ENCODE measurements around the gene FKBP1B. TPM values are rescaled to one million over a fixed set of nuclear protein-coding genes. Genes with fewer than 3 reads are reported as not detected.
A peak's percentile ranks its signal among the peaks of the same experiment; 100 is the strongest.
"Not testable (repeated sequence)": the region's sequence is repeated elsewhere in the genome, so short reads cannot be mapped to it uniquely, and the experiment has no call there.

Gene FKBP1B
- polyA plus RNA-seq: 3.9 TPM

GRCh38 chr2:24049485-24050021 lies at the start of gene FKBP1B:
TSS of gene FKBP1B (plus strand) at chr2:24049741. CDS start at chr2:24049850, 109 bp downstream.
- no peaks in the 10 kb centered on the region for H3K9me3 Mint-ChIP-seq
- no peaks in the 10 kb centered on the region for H3K36me3 Mint-ChIP-seq
- peak within 1 kb of the TSS in 3 of 4 donors; percentile 79 to 93 (median 88) for H3K4me3 Mint-ChIP-seq
- H3K27ac Mint-ChIP-seq: no peak within 1 kb of the TSS
- peaks cover 11 to 24% (median 19%) of the 10 kb centered on the region in 3 donors for H3K4me1 Mint-ChIP-seq
- H3K27me3 Mint-ChIP-seq: peaks cover 4% of the 10 kb centered on the region

GRCh38 chr2:24007693-24008092 lies 41.8 kb upstream of the FKBP1B start:
- H3K36me3 Mint-ChIP-seq: no peaks in the 10 kb centered on the region
- no peak overlapping the region for H3K4me3 Mint-ChIP-seq
- H3K27ac Mint-ChIP-seq: no peak overlapping the region
- H3K9me3 Mint-ChIP-seq: no peaks in the 10 kb centered on the region
- peaks cover 0 to 2% (median 0%) of the 10 kb centered on the region in 3 donors for H3K4me1 Mint-ChIP-seq
- peaks cover 31% of the 10 kb centered on the region for H3K27me3 Mint-ChIP-seq

- Mint-ChIP-seq H3K27me3 (peaks cover 31% of the 10 kb centered on the region), H3K9me3 (no peaks in the 10 kb centered on the region), H3K4me1 (peaks cover 0 to 2% (median 0%) of the 10 kb centered on the region in 3 donors), H3K27ac (peak overlapping the region in 1 of 3 donors; percentile 2), H3K36me3 (no peaks in the 10 kb centered on the region), H3K4me3 (peak overlapping the region in 1 of 4 donors; percentile 63)
These were observed 40.7 kb upstream of the FKBP1B start for GRCh38 chr2:24008672-24009366.

DNA sequence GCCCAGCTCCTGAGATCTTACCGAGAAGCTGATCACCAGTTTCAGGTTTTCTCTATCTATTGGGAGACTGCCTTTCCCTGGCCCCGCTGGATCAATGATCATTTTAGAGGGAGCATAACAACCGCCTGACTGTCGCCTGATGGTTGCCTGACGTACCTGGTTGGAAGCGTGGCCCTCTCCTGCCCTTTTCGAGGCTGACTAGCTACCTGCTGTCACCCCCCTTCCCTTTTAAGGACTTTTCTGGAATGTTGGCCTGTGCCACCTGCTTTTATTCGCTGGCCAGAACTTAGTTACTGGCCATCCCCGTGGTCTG lies 40.2 kb upstream of the FKBP1B start:
- Mint-ChIP-seq H3K36me3 (no peaks in the 10 kb centered on the region), H3K27ac (no peak overlapping the region), H3K4me1 (peaks cover 0 to 2% (median 0%) of the 10 kb centered on the region in 3 donors), H3K4me3 (peak overlapping the region in 1 of 4 donors; percentile 49), H3K9me3 (no peaks in the 10 kb centered on the region), H3K27me3 (peaks cover 31% of the 10 kb centered on the region)

- Mint-ChIP-seq H3K4me3 (peak within 1 kb of the TSS in 2 of 4 donors; percentile 63 to 70), H3K27ac (no peak within 1 kb of the TSS), H3K36me3 (no peaks in the 10 kb centered on the region), H3K4me1 (peaks cover 0 to 2% (median 0%) of the 10 kb centered on the region in 3 donors), H3K9me3 (no peaks in the 10 kb centered on the region), H3K27me3 (peaks cover 31% of the 10 kb centered on the region)
These were observed 39.7 kb upstream of the FKBP1B start, which contains the start of gene MFSD2B for GRCh38 chr2:24009680-24010476. TSS of gene MFSD2B (plus strand) at chr2:24010085. CDS start at chr2:24010097, 12 bp downstream.

GRCh38 chr2:24010477-24011249 lies 38.9 kb upstream of the FKBP1B start:
- Mint-ChIP-seq H3K4me1 (peaks cover 0 to 2% (median 0%) of the 10 kb centered on the region in 3 donors), H3K27ac (no peak overlapping the region), H3K27me3 (peaks cover 31% of the 10 kb centered on the region), H3K36me3 (no peaks in the 10 kb centered on the region), H3K4me3 (peak overlapping the region in 2 of 4 donors; percentile 37 to 70), H3K9me3 (no peaks in the 10 kb centered on the region)

- peaks cover 0 to 2% (median 0%) of the 10 kb centered on the region in 3 donors for H3K4me1 Mint-ChIP-seq
- no peaks in the 10 kb centered on the region for H3K9me3 Mint-ChIP-seq
- H3K36me3 Mint-ChIP-seq: no peaks in the 10 kb centered on the region
- peak overlapping the region in 1 of 4 donors; percentile 37 for H3K4me3 Mint-ChIP-seq
- H3K27me3 Mint-ChIP-seq: peaks cover 31% of the 10 kb centered on the region
- H3K27ac Mint-ChIP-seq: no peak overlapping the region
These were observed 38.1 kb upstream of the FKBP1B start for GRCh38 chr2:24011250-24012104.

DNA sequence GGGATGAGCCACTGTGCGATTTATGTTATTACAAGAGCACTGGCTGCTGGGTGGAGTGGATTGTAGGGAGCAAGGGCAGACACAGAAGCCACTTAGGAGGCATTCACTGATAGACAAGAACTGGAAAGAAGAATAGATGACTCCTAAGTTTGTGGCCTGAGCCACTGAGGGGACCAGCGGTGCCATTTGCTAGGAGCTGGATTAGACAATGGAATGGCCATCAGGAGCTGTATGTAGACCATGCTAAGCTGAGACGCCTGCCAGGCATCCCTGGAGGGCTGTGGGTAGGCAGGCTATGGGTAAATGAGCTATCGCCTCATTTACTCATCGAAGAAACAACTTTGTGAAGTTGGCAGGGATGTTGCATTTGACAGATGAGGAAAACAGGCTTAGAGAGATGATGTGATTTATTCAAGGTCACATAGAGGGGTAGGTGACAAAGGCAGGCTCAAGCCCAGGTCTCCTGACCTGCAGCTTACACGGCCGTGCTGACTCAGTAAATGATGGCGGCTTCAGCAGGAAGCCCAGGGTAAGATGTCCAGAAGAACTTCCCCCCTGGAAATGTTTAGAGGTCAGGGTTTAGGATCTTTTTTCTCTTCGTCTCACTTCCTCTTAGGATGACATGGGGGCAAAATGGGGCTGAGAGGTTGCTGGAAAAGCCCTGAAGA lies 36.9 kb upstream of the FKBP1B start:
- no peak overlapping the region for H3K4me3 Mint-ChIP-seq
- peaks cover 0 to 2% (median 0%) of the 10 kb centered on the region in 3 donors for H3K4me1 Mint-ChIP-seq
- no peaks in the 10 kb centered on the region for H3K9me3 Mint-ChIP-seq
- H3K27ac Mint-ChIP-seq: no peak overlapping the region
- H3K36me3 Mint-ChIP-seq: no peaks in the 10 kb centered on the region
- H3K27me3 Mint-ChIP-seq: peaks cover 31% of the 10 kb centered on the region

DNA sequence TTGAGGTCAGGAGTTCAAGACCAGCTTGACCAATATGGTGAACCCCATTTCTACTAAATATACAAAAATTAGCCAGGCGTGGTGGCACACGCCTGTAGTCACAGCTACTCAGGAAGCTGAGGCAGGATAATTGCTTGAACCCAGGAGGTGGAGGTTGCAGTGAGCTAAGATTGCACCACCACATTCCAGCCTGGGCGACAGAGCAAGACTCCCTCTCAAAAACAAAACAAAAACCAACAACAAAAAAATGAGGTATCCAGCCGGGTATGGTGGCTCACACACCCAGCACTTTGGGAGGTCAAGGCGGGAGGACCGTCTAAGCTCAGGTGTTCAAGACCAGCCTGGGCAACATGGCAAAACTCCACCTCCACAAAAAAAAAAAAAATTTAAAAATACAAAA lies 34.6 kb upstream of the FKBP1B start:
- not testable (repeated sequence) for H3K36me3 Mint-ChIP-seq, H3K27ac Mint-ChIP-seq, H3K4me3 Mint-ChIP-seq, H3K9me3 Mint-ChIP-seq, H3K4me1 Mint-ChIP-seq
- peaks cover 18% of the 10 kb centered on the region for H3K27me3 Mint-ChIP-seq

- Mint-ChIP-seq H3K9me3 (no peaks in the 10 kb centered on the region), H3K36me3 (no peaks in the 10 kb centered on the region), H3K4me1 (peaks cover 0 to 2% (median 0%) of the 10 kb centered on the region in 3 donors), H3K27me3 (peaks cover 17% of the 10 kb centered on the region), H3K4me3 (no peak overlapping the region), H3K27ac (no peak overlapping the region)
These were observed 33.8 kb upstream of the FKBP1B start for GRCh38 chr2:24015562-24016375.

DNA sequence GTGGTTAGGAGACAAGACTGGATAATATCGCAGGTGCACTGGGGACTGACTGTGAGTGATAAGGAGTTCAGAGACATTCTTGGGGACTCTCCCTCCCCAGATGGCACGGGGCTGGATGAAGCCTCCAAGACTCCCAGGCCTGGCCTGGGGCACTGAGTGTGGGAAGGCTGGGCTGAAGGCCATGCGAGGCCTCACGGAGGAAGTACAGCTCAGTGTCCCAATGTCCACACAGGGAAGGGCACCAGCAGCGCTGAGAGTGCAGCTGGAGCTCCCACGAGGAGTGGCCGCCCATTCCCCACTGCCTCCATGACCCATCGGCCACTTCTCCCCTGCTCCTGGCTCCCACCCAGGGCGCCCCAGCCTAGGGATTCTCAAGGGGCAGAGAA lies 33.2 kb upstream of the FKBP1B start:
- no peak overlapping the region for H3K27ac Mint-ChIP-seq
- no peaks in the 10 kb centered on the region for H3K36me3 Mint-ChIP-seq
- no peaks in the 10 kb centered on the region for H3K9me3 Mint-ChIP-seq
- peaks cover 11% of the 10 kb centered on the region for H3K27me3 Mint-ChIP-seq
- no peak overlapping the region for H3K4me3 Mint-ChIP-seq
- H3K4me1 Mint-ChIP-seq: no peaks in the 10 kb centered on the region

- no peaks in the 10 kb centered on the region for H3K4me1 Mint-ChIP-seq
- H3K27ac Mint-ChIP-seq: no peak overlapping the region
- H3K36me3 Mint-ChIP-seq: no peaks in the 10 kb centered on the region
- H3K4me3 Mint-ChIP-seq: no peak overlapping the region
- peaks cover 5% of the 10 kb centered on the region for H3K27me3 Mint-ChIP-seq
- no peaks in the 10 kb centered on the region for H3K9me3 Mint-ChIP-seq
These were observed 32.5 kb upstream of the FKBP1B start for GRCh38 chr2:24016853-24017703.

All from IgD-negative memory B cell (primary cell).